GM18520 (cell line): ENCODE data around the gene PLCH1.

ENCODE experiments used
- ATAC-seq: cut with Tn5 transposase; IDR thresholded peaks from one replicate; pipeline ENCODE4 v1.9.1; 2021; ENCODE audit not compliant: unreplicated experiment

The PLCH1 gene

GRCh38 chr3:155391104-155391503 is 353.8 kb downstream of the PLCH1 start:
- ATAC-seq: no peak

- ATAC-seq: no peak
Measured at GRCh38 chr3:155390351-155390750, 354.5 kb downstream of the PLCH1 start.

- ATAC-seq: no peak
Measured at GRCh38 chr3:155388417-155388816, 356.5 kb downstream of the PLCH1 start.

GRCh38 chr3:155387571-155387970 is 357.3 kb downstream of the PLCH1 start:
- no peak for ATAC-seq

GRCh38 chr3:155386919-155387318 is 358.0 kb downstream of the PLCH1 start:
- ATAC-seq: no peak

GRCh38 chr3:155385896-155386625 is 358.8 kb downstream of the PLCH1 start:
- ATAC-seq: no peak

GRCh38 chr3:155382396-155383042 is 362.4 kb downstream of the PLCH1 start:
- ATAC-seq: no peak

- no peak for ATAC-seq
Measured at GRCh38 chr3:155377847-155378246, 367.0 kb downstream of the PLCH1 start.

- no peak for ATAC-seq
Measured at GRCh38 chr3:155377071-155377470, 367.8 kb downstream of the PLCH1 start.

GRCh38 chr3:155372281-155372680 is 372.6 kb downstream of the PLCH1 start:
- ATAC-seq: no peak

- ATAC-seq: no peak
Measured at GRCh38 chr3:155370764-155371503, 373.9 kb downstream of the PLCH1 start.

- ATAC-seq: no peak
Measured at GRCh38 chr3:155370198-155370597, 374.7 kb downstream of the PLCH1 start.

- ATAC-seq: no peak
Measured at GRCh38 chr3:155369735-155370134, 375.1 kb downstream of the PLCH1 start.

GRCh38 chr3:155369244-155369643 is 375.6 kb downstream of the PLCH1 start:
- no peak for ATAC-seq

- no peak for ATAC-seq
Measured at GRCh38 chr3:155368786-155369185, 376.1 kb downstream of the PLCH1 start.

GRCh38 chr3:155367506-155367905 is 377.4 kb downstream of the PLCH1 start:
- no peak for ATAC-seq

GRCh38 chr3:155365178-155365783 is 379.6 kb downstream of the PLCH1 start:
- ATAC-seq: no peak

- ATAC-seq: no peak
Measured at GRCh38 chr3:155364492-155364891, 380.4 kb downstream of the PLCH1 start.

GRCh38 chr3:155363690-155364070 is 381.2 kb downstream of the PLCH1 start:
- ATAC-seq: no peak

GRCh38 chr3:155362808-155363689 is 381.8 kb downstream of the PLCH1 start:
- ATAC-seq: no peak

GRCh38 chr3:155360281-155360680 is 384.6 kb downstream of the PLCH1 start:
- no peak for ATAC-seq
